Astrocyte (in vitro differentiated cells and primary cell): ENCODE data around the gene TOMM70. TPM values are rescaled to one million over a fixed set of nuclear protein-coding genes. Genes with fewer than 3 reads are reported as not detected.

ENCODE experiments used
- DNase-seq: peaks from one replicate; pipeline ENCODE4 v3.0.0-alpha.2; 2010; ENCODE audit warnings: low read depth
- FAIRE-seq: peaks from 2 replicates; lab custom pipeline; 2011; peaks lifted over from hg19 to GRCh38; lab: Jason Lieb, UNC
- H2AFZ ChIP-seq: 2 replicates; pipeline ENCODE4 v1.6.0; 2012; ENCODE audit warnings: low read depth, low read length, inconsistent platforms
- H3K27ac ChIP-seq: 2 replicates; pipeline ENCODE4 v1.5.1; 2011; ENCODE audit warnings: low read depth, low read length, inconsistent platforms
- H3K27me3 ChIP-seq: 2 replicates; pipeline ENCODE4 v1.6.0; 2011; ENCODE audit warnings: low read length, inconsistent platforms; ENCODE audit not compliant: insufficient read depth
- H3K36me3 ChIP-seq: 2 replicates; pipeline ENCODE4 v1.5.1; 2011; ENCODE audit warnings: low read length, inconsistent platforms; ENCODE audit not compliant: insufficient read depth
- H3K4me1 ChIP-seq: 2 replicates; pipeline ENCODE4 v1.5.1; 2011; ENCODE audit warnings: low read length, inconsistent platforms; ENCODE audit not compliant: insufficient read depth
- H3K4me2 ChIP-seq: 2 replicates; pipeline ENCODE4 v1.6.0; 2012; ENCODE audit warnings: low read length, inconsistent platforms
- H3K4me3 ChIP-seq: 2 replicates; pipeline ENCODE4 v1.5.1; 2011; ENCODE audit warnings: low read depth, mild to moderate bottlenecking, low read length, inconsistent platforms; ENCODE audit not compliant: insufficient read depth
- H3K79me2 ChIP-seq: 2 replicates; pipeline ENCODE4 v1.6.0; 2012; ENCODE audit warnings: mild to moderate bottlenecking, low read length, inconsistent platforms; ENCODE audit not compliant: insufficient read depth
- H3K9ac ChIP-seq: 2 replicates; pipeline ENCODE4 v1.6.0; 2012; ENCODE audit warnings: mild to moderate bottlenecking, low read length, inconsistent platforms
- H3K9me3 ChIP-seq: 2 replicates; pipeline ENCODE4 v1.5.1; 2012; ENCODE audit warnings: low read depth, mild to moderate bottlenecking, low read length, inconsistent platforms; ENCODE audit not compliant: insufficient read depth
- H4K20me1 ChIP-seq: 2 replicates; pipeline ENCODE4 v1.6.0; 2012; ENCODE audit warnings: low read length, inconsistent platforms; ENCODE audit not compliant: insufficient read depth
- H3K27ac Mint-ChIP-seq: one replicate; pipeline ENCODE4 v1.8.0; 2021; ENCODE audit warnings: mild to moderate bottlenecking, mixed read lengths; ENCODE audit not compliant: unreplicated experiment
- H3K27me3 Mint-ChIP-seq: one replicate; pipeline ENCODE4 v1.8.0; 2021; ENCODE audit warnings: low read depth, mixed read lengths; ENCODE audit not compliant: unreplicated experiment
- H3K36me3 Mint-ChIP-seq: one replicate; pipeline ENCODE4 v1.8.0; 2021; ENCODE audit warnings: low read depth, mixed read lengths; ENCODE audit not compliant: unreplicated experiment
- H3K4me1 Mint-ChIP-seq: one replicate; pipeline ENCODE4 v1.8.0; 2021; ENCODE audit warnings: low read depth, mixed read lengths; ENCODE audit not compliant: unreplicated experiment
- H3K4me3 Mint-ChIP-seq: one replicate; pipeline ENCODE4 v1.8.0; 2021; ENCODE audit warnings: mild to moderate bottlenecking, moderate library complexity, mixed read lengths; ENCODE audit not compliant: unreplicated experiment
- H3K9me3 Mint-ChIP-seq: one replicate; pipeline ENCODE4 v1.8.0; 2021; ENCODE audit warnings: mild to moderate bottlenecking, mixed read lengths; ENCODE audit not compliant: unreplicated experiment
- EZH2 ChIP-seq: IDR thresholded peaks from 2 replicates; pipeline ENCODE4 v1.6.1; 2012; ENCODE audit warnings: mild to moderate bottlenecking, low read length, inconsistent platforms; ENCODE audit not compliant: insufficient read depth
- total RNA-seq: library from RNA; stranded (reverse); gene quantifications from 2 replicates; pipeline ENCODE4 v1.2.1, GENCODE V29; 2021
- TF ChIP-seq, protein P1 (sequence below): IDR thresholded peaks from 2 replicates; pipeline ENCODE4 v1.5.1; 2011; ENCODE audit warnings: low read depth, mild to moderate bottlenecking, inconsistent platforms, low read length, moderate library complexity; ENCODE audit not compliant: insufficient read depth

The TOMM70 gene
- total RNA-seq, 1 donor from 2014 or later = 48.9 TPM

DNA sequence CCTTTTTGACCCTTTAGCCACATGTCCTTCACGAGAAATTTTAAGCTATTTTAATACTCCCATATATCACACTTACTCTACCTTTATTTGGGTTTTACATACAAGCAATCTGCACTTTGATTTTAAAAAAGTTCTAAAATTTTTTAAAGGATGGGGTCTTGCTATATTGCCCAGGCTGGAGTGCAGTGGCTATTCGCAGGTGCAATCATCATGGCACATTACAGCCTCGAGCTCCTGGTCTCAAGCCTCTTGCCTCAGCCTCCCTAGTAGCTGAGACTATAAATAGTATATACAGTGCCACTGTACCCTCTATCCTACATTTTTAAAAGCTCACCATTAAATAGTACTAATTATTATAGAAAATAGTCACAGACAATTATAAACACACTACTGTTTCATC, 36.5 kb downstream of the TOMM70 start:
- H3K4me3 ChIP-seq = no peak overlapping the region
- no peaks in the 10 kb centered on the region for H3K27me3 ChIP-seq
- no peaks in the 10 kb centered on the region for H3K4me1 ChIP-seq
- DNase-seq (no peak), FAIRE-seq (no peak)
- H3K27ac ChIP-seq = no peak overlapping the region
- no peaks in the 10 kb centered on the region for H3K4me1 Mint-ChIP-seq
- TF ChIP-seq, protein P1, sequence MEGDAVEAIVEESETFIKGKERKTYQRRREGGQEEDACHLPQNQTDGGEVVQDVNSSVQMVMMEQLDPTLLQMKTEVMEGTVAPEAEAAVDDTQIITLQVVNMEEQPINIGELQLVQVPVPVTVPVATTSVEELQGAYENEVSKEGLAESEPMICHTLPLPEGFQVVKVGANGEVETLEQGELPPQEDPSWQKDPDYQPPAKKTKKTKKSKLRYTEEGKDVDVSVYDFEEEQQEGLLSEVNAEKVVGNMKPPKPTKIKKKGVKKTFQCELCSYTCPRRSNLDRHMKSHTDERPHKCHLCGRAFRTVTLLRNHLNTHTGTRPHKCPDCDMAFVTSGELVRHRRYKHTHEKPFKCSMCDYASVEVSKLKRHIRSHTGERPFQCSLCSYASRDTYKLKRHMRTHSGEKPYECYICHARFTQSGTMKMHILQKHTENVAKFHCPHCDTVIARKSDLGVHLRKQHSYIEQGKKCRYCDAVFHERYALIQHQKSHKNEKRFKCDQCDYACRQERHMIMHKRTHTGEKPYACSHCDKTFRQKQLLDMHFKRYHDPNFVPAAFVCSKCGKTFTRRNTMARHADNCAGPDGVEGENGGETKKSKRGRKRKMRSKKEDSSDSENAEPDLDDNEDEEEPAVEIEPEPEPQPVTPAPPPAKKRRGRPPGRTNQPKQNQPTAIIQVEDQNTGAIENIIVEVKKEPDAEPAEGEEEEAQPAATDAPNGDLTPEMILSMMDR = no peak
- no peak for TF ChIP-seq EZH2
- H3K9me3 Mint-ChIP-seq = peaks cover 3% of the 10 kb centered on the region
- H3K27me3 Mint-ChIP-seq = no peaks in the 10 kb centered on the region
- no peak overlapping the region for H3K4me3 Mint-ChIP-seq
- peaks cover 53% of the 10 kb centered on the region for H3K36me3 ChIP-seq
- H3K9me3 ChIP-seq = no peaks in the 10 kb centered on the region
- H3K27ac Mint-ChIP-seq = no peak overlapping the region
- H3K9ac ChIP-seq = no peak overlapping the region
- peaks cover 23% of the 10 kb centered on the region for H3K36me3 Mint-ChIP-seq
- no peaks in the 10 kb centered on the region for H4K20me1 ChIP-seq
- H3K79me2 ChIP-seq = no peaks in the 10 kb centered on the region
- H3K4me2 ChIP-seq = no peak overlapping the region
- no peak overlapping the region for H2AFZ ChIP-seq

DNA sequence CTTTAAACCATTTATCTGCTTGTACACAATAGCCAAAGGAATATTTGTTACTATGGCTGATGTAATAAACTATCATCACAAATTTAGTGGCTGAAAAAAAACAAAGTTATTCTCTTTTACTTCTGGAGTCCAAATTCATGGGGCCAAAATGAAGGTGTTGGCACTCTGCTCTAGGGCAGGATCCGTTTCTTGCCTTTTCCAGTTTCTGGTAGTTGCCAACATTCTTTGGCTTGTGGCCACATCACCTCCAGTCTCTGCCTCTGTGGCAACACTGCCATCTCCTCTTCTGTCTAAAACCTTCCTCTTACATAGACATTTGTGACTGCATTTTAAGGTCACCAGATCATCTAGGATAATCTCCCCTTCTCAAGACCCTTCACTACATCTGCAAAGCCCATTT, 39.0 kb downstream of the TOMM70 start:
- Histone ChIP-seq H3K9ac (no peak overlapping the region), H3K4me1 (no peaks in the 10 kb centered on the region), H3K36me3 (peaks cover 44% of the 10 kb centered on the region), H2AFZ (no peak overlapping the region), H3K4me2 (no peak overlapping the region), H3K27me3 (no peaks in the 10 kb centered on the region), H3K27ac (no peak overlapping the region), H4K20me1 (no peaks in the 10 kb centered on the region), H3K79me2 (no peaks in the 10 kb centered on the region), H3K4me3 (no peak overlapping the region), H3K9me3 (no peaks in the 10 kb centered on the region)
- H3K4me3 Mint-ChIP-seq = no peak overlapping the region
- peaks cover 3% of the 10 kb centered on the region for H3K9me3 Mint-ChIP-seq
- H3K27ac Mint-ChIP-seq = no peak overlapping the region
- H3K4me1 Mint-ChIP-seq = no peaks in the 10 kb centered on the region
- peaks cover 26% of the 10 kb centered on the region for H3K36me3 Mint-ChIP-seq
- H3K27me3 Mint-ChIP-seq = no peaks in the 10 kb centered on the region
- TF ChIP-seq EZH2 = no peak
- TF ChIP-seq, protein P1 = no peak
- no peak for DNase-seq
- no peak for FAIRE-seq

DNA sequence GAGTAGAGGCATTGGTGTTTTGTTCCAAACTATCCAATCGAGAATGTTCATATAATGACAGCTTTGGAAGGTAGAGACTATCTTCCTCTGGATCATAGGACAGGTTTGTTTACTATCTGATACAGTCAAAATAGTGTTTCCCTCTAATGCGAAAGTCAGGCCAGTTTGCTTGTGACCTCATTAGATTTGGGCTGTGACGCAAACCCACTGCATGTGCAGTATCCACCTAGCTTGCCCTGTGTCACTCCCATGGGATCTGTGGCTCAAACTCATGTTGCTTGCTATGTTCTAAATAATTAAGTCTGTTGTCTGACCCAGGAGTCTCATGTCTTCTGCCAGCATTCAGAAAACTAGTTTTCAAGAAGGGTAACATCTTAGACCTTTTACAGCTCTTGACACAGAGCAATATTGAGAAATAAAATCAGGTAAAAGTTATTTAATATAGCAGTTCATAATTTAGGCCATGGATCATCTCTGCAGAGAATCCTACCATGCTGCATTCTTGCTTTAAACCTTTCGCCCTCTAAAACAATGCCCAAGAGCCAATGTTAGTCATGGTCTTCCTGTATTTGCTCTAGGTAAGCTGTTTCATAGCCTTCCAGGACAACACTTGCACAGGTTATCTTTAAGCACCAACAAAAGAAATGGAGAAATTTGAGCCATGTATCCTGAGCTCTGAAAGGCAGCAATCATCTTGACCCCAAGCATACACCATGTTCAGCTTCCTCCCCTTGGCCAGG, 40.0 kb downstream of the TOMM70 start:
- H3K4me1 Mint-ChIP-seq = no peaks in the 10 kb centered on the region

More for the DNA sequence above, 40.0 kb downstream of the TOMM70 start:
- TF ChIP-seq, protein P1 = no peak
- no peak for TF ChIP-seq EZH2
- no peak for FAIRE-seq
- Histone ChIP-seq H3K79me2 (no peaks in the 10 kb centered on the region), H3K9ac (no peak overlapping the region), H4K20me1 (no peaks in the 10 kb centered on the region), H3K9me3 (no peaks in the 10 kb centered on the region), H3K27ac (no peak overlapping the region), H3K4me1 (no peaks in the 10 kb centered on the region), H3K36me3 (peaks cover 41% of the 10 kb centered on the region), H3K4me2 (no peak overlapping the region), H2AFZ (no peak overlapping the region), H3K27me3 (no peaks in the 10 kb centered on the region), H3K4me3 (no peak overlapping the region)
- no peak for DNase-seq
- peaks cover 26% of the 10 kb centered on the region for H3K36me3 Mint-ChIP-seq
- H3K27me3 Mint-ChIP-seq = no peaks in the 10 kb centered on the region
- H3K27ac Mint-ChIP-seq = peak overlapping the region; percentile 53
- H3K9me3 Mint-ChIP-seq = peaks cover 3% of the 10 kb centered on the region
- H3K4me3 Mint-ChIP-seq = no peak overlapping the region
